ENCODE results near the gene TIRAP. TPM values are rescaled to one million over a fixed set of nuclear protein-coding genes. Genes with fewer than 3 reads are reported as not detected.

TIRAP gene
- total and polyA plus RNA-seq, 4 donors: 4.2 to 17.3 (median 8.1) TPM

Small RNA genes within 50 kb of the gene (small RNA-seq; reads per million reads assigned to genes)
- not detected for gene RN7SL351P (ENCODE audit: low replicate concordance)

Other genes with a start within 250 kb of the TIRAP start
- 10 to 100 TPM; 33.0 to 34.7 TPM for gene CDON, start 220.2 kb upstream of the TIRAP start, total RNA-seq
- gene CDON, start 220.2 kb upstream of the TIRAP start, polyA plus RNA-seq (ENCODE audit: insufficient read length in 2 of 2): 1 to 10 TPM; 7.4 to 9.8 TPM
- gene RPUSD4, start 71.4 kb upstream of the TIRAP start, total RNA-seq: 10 to 100 TPM; 19.6 to 22.5 TPM
- 10 to 100 TPM; 26.4 to 34.0 TPM for gene RPUSD4, start 71.4 kb upstream of the TIRAP start, polyA plus RNA-seq (ENCODE audit: insufficient read length in 2 of 2)
- gene FAM118B, start 71.3 kb upstream of the TIRAP start, total RNA-seq: 10 to 100 TPM; 25.8 to 40.4 TPM
- 10 to 100 TPM; 33.0 to 34.3 TPM for gene FAM118B, start 71.3 kb upstream of the TIRAP start, polyA plus RNA-seq (ENCODE audit: insufficient read length in 2 of 2)
- gene SRPRA, start 14.2 kb upstream of the TIRAP start, total RNA-seq: 10 to 100 TPM; 33.4 to 84.0 TPM
- 10 to 100 TPM; 55.3 to 69.9 TPM for gene SRPRA, start 14.2 kb upstream of the TIRAP start, polyA plus RNA-seq (ENCODE audit: insufficient read length in 2 of 2)
- gene FOXRED1, start 13.9 kb upstream of the TIRAP start, total RNA-seq: 10 to 100 TPM; 17.6 to 28.8 TPM
- 10 to 100 TPM; 34.9 to 79.5 TPM for gene FOXRED1, start 13.9 kb upstream of the TIRAP start, polyA plus RNA-seq (ENCODE audit: insufficient read length in 2 of 2)
- 10 to 100 TPM in 1 of 2 donors, 1 to 10 TPM in 1; 5.1 to 12.0 TPM for gene DCPS, start 21.0 kb downstream of the TIRAP start, total RNA-seq
- gene DCPS, start 21.0 kb downstream of the TIRAP start, polyA plus RNA-seq (ENCODE audit: insufficient read length in 2 of 2): 10 to 100 TPM; 13.4 to 17.6 TPM
- 10 to 100 TPM; 20.7 to 48.2 TPM for gene ST3GAL4, start 72.6 kb downstream of the TIRAP start, total RNA-seq
- 10 to 100 TPM; 22.2 to 33.5 TPM for gene ST3GAL4, start 72.6 kb downstream of the TIRAP start, polyA plus RNA-seq (ENCODE audit: insufficient read length in 2 of 2)

Data from spinal cord (tissue), 4 donors.